ENCODE measurements around the gene NOX3. TPM values are rescaled to one million over a fixed set of nuclear protein-coding genes. Genes with fewer than 3 reads are reported as not detected.

Gene NOX3
- total RNA-seq, 1 donor from 2014 or later: not detected

DNA sequence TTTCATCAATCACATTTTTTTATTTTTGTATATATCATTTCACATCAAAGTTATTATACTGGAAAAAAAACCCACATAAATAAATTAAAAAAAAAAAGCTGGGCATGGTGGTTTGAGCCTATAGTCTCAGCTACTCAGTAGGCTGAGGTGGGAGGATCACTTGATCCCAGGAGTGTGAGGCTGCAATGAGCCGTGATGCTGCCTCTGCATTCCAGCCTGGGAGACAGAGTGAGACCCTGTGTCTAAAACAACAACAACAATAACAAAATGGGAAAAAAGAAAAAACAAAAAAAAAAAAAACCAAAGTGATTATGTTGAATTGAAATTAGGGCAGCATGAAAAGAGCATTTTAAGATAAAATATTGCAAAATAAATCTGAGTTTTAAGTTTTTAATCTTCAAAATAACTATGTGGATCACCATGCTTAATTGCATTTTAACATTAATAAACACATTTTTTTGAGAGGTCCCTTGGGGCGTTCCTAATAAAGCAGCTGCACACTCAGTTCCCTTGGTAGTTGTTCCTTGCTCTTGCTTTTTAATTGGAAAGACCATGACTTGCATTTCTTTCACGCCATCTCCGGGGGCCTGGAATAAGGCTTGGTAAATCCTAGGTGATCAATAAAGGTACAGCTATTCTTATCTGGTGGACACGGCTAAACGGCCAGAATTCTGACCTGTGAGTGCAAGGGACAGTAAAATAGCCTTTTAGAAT is 15.1 kb downstream of the NOX3 start:
- no peak overlapping the region for H3K4me3 Mint-ChIP-seq
- intact Hi-C loops (cut with micrococcal nuclease): no loop called here
- CTCF ChIA-PET: no interaction called here
- POLR2A ChIA-PET: no interaction called here
- H3K27me3 Mint-ChIP-seq: no peaks in the 10 kb centered on the region
- peaks cover 17% of the 10 kb centered on the region for H3K4me1 Mint-ChIP-seq
- no peaks in the 10 kb centered on the region for H3K9me3 Mint-ChIP-seq
- no peak overlapping the region for H3K27ac Mint-ChIP-seq
- ATAC-seq (ENCODE audit: low read depth) (no peak), DNase-seq (no peak)
- H3K36me3 Mint-ChIP-seq (ENCODE audit: low read depth): no peaks in the 10 kb centered on the region
- TF ChIP-seq, protein P1, sequence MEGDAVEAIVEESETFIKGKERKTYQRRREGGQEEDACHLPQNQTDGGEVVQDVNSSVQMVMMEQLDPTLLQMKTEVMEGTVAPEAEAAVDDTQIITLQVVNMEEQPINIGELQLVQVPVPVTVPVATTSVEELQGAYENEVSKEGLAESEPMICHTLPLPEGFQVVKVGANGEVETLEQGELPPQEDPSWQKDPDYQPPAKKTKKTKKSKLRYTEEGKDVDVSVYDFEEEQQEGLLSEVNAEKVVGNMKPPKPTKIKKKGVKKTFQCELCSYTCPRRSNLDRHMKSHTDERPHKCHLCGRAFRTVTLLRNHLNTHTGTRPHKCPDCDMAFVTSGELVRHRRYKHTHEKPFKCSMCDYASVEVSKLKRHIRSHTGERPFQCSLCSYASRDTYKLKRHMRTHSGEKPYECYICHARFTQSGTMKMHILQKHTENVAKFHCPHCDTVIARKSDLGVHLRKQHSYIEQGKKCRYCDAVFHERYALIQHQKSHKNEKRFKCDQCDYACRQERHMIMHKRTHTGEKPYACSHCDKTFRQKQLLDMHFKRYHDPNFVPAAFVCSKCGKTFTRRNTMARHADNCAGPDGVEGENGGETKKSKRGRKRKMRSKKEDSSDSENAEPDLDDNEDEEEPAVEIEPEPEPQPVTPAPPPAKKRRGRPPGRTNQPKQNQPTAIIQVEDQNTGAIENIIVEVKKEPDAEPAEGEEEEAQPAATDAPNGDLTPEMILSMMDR (IDR thresholded peaks at IDR 0.05): no peak

DNA sequence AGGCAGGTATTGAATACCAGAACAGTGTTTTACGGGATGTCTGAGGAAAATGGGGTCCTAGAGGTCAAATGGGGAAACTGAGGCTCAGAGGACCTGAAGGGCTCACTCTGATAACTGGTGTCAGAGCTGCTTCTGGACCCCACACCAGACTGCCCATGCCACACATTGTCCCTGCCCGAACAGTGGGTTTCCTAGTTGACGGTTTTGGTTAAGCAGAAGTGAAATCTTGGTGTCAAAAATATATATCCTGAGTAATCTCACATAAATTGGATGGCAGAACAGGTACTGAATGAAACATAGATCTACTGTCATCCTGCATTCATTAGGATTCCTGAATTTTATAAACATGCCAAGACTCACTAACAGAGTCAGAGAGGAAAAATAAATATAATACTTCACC is 16.3 kb downstream of the NOX3 start:
- CTCF ChIA-PET: no interaction called here
- Mint-ChIP-seq H3K4me1 (peaks cover 17% of the 10 kb centered on the region), H3K36me3 (ENCODE audit: low read depth) (no peaks in the 10 kb centered on the region), H3K27ac (no peak overlapping the region), H3K4me3 (no peak overlapping the region), H3K27me3 (no peaks in the 10 kb centered on the region), H3K9me3 (no peaks in the 10 kb centered on the region)
- ATAC-seq (ENCODE audit: low read depth) (no peak), DNase-seq (no peak)
- TF ChIP-seq, protein P1 (IDR thresholded peaks at IDR 0.05): no peak
- POLR2A ChIA-PET: no interaction called here
- intact Hi-C loops (cut with micrococcal nuclease): no loop called here

DNA sequence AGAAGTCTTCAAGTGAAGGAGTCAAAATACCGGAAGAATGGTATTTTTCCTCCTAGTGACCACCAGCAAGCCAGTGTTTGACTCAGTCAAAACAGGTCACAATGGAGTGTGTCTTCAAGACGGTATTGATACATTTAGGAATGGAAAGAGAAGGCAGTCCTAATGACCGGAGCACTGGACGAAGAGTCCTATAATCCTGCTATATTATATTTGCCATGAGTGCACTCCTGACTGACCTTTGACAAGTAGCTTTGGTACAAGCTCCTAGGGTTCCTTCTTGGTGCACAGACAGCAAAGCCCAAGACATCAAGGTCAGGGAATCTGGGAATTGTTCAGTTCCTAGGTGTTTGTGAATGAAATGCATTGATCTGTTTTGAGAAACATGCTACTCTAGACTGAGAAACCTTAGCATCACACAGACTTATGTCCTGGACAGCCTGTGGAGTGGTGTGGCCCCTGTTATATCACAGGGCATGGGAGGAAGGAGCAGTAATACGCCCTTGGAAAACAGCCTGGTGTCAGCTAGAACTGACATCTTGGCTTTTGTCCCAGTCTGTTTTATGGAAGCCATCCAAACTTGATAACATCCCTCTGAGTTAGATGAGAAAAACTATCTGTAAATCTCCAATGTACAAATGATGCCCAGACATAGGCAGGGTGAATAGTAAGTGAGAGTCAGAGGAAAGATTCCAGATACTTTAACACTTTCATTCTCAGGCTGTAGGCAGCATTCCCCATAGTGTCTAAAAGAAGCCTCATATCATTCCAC is 18.5 kb downstream of the NOX3 start:
- TF ChIP-seq, protein P1 (IDR thresholded peaks at IDR 0.05): no peak
- Mint-ChIP-seq H3K4me1 (peaks cover 17% of the 10 kb centered on the region), H3K4me3 (no peak overlapping the region), H3K9me3 (no peaks in the 10 kb centered on the region), H3K27me3 (no peaks in the 10 kb centered on the region), H3K36me3 (ENCODE audit: low read depth) (no peaks in the 10 kb centered on the region), H3K27ac (no peak overlapping the region)
- intact Hi-C loops (cut with micrococcal nuclease): no loop called here
- ChIA-PET POLR2A (no interaction called here), CTCF (no interaction called here)
- DNase-seq (no peak), ATAC-seq (ENCODE audit: low read depth) (no peak)

DNA sequence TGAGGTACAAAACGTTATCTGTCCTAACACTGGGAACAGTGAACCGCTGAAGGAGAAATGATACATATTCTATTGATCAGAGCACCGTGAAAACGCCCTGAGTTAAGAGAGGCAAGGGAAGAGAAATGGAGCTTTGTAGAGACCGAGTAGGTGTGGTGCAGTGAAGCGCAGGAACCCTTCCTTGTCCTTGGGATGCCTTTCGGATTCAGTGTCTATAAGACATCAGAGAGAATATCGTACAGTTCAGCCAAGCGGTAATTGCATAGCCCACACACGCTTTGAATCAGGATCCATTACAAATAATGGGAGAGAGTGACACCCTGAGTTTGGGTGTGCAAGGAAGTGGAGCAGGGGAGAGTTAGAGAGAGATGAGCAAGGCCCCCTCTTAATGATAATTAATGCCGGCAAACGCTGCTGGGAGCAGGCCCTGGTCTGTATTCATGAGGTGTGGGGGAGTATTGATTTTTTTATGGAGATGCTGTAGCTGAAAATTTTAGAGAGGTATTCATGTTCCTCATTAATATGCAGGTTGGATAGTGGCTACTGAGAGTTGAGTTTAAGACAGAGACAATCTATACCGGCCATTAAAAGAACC is 20.7 kb downstream of the NOX3 start:
- Mint-ChIP-seq H3K4me1 (peaks cover 13% of the 10 kb centered on the region), H3K9me3 (no peaks in the 10 kb centered on the region), H3K27ac (no peak overlapping the region), H3K4me3 (no peak overlapping the region), H3K36me3 (ENCODE audit: low read depth) (no peaks in the 10 kb centered on the region), H3K27me3 (no peaks in the 10 kb centered on the region)
- CTCF ChIA-PET: no interaction called here
- no peak for DNase-seq
- POLR2A ChIA-PET: no interaction called here
- TF ChIP-seq, protein P1 (IDR thresholded peaks at IDR 0.05): no peak
- ATAC-seq (ENCODE audit: low read depth): no peak
- intact Hi-C loops (cut with micrococcal nuclease): no loop called here

DNA sequence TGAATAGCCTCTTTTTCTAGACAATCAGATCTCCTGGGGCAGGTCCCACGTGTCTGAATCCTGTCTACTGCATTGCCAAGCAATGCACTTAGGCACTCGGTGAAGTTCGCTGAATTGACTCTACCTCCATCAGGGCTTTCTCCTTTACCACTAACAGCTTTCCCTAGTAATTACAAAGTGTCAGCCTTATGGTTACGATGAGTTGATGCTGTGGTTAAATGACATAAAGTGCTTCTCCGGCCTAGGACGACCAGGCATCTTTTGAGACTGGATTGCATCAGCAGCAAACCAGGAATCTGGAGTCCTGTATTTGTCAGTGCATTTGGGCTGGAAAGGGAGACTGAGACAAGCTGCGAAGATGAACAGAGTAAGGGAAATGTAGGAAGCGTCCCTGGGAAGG is 21.5 kb downstream of the NOX3 start:
- Mint-ChIP-seq H3K4me3 (no peak overlapping the region), H3K9me3 (no peaks in the 10 kb centered on the region), H3K36me3 (ENCODE audit: low read depth) (no peaks in the 10 kb centered on the region), H3K4me1 (peaks cover 5% of the 10 kb centered on the region), H3K27ac (no peak overlapping the region), H3K27me3 (no peaks in the 10 kb centered on the region)
- DNase-seq (no peak), ATAC-seq (ENCODE audit: low read depth) (no peak)
- ChIA-PET POLR2A (no interaction called here), CTCF (no interaction called here)
- TF ChIP-seq, protein P1 (IDR thresholded peaks at IDR 0.05): no peak
- intact Hi-C loops (cut with micrococcal nuclease): no loop called here
